Tibial artery (tissue), 4 donors: ENCODE results near the gene TSC1.

Experiments used
- DNase-seq, 2 donors: peaks; one replicate each; pipeline ENCODE4 v3.0.0-alpha.2; 2019
- H3K27ac ChIP-seq, 2 donors: fragments of 200-600 bp; sonication (generic) in 1 of 2; 1 replicate in 1 of 2; 2 replicates in 1 of 2; pipeline ENCODE4 v1.5.1; 2018 to 2019; ENCODE audit warnings: mild to moderate bottlenecking in 1 of 2
- H3K27me3 ChIP-seq, 2 donors: fragments of 200-600 bp; sonication (generic) in 1 of 2; one replicate each; pipeline versions ENCODE4 v1.5.1 to v1.6.0; 2016 to 2019
- H3K36me3 ChIP-seq, 3 donors: fragments of 200-600 bp; sonication (generic) in 2 of 3; one replicate each; pipeline ENCODE4 v1.5.1; 2016 to 2019; ENCODE audit warnings: mild to moderate bottlenecking in 2 of 3
- H3K4me1 ChIP-seq, 4 donors: fragments of 200-600 bp; sonication (generic) in 2 of 4; 1 replicate in 3 of 4; 2 replicates in 1 of 4; pipeline ENCODE4 v1.5.1; 2016 to 2019
- H3K4me3 ChIP-seq, 2 donors: fragments of 200-600 bp; sonication (generic) in 1 of 2; 1 replicate in 1 of 2; 2 replicates in 1 of 2; pipeline ENCODE4 v1.5.1; 2018 to 2019; ENCODE audit warnings: mild to moderate bottlenecking in 2 of 2
- H3K9me3 ChIP-seq, 3 donors: fragments of 200-600 bp; sonication (generic) in 1 of 3; one replicate each; pipeline ENCODE4 v1.5.1; 2016 to 2019
- intact Hi-C: fragments of 100-400 bp; cut with DNase I; formaldehyde crosslinking; loops from one replicate; pipeline ENCODE4 v1.15.0; 2023; ENCODE audit warnings: low total_unique reads
- TF ChIP-seq, protein P1 (sequence below), 2 experiments: fragments of 200-600 bp in 1 of 2; fragments of 450-650 bp in 1 of 2; IDR thresholded peaks; one replicate each; pipeline ENCODE4 v1.5.1; 2017 to 2019; ENCODE audit warnings: antibody characterized with exemption in 2 of 2, mild to moderate bottlenecking in 1 of 2, moderate library complexity in 1 of 2

Gene TSC1

DNA sequence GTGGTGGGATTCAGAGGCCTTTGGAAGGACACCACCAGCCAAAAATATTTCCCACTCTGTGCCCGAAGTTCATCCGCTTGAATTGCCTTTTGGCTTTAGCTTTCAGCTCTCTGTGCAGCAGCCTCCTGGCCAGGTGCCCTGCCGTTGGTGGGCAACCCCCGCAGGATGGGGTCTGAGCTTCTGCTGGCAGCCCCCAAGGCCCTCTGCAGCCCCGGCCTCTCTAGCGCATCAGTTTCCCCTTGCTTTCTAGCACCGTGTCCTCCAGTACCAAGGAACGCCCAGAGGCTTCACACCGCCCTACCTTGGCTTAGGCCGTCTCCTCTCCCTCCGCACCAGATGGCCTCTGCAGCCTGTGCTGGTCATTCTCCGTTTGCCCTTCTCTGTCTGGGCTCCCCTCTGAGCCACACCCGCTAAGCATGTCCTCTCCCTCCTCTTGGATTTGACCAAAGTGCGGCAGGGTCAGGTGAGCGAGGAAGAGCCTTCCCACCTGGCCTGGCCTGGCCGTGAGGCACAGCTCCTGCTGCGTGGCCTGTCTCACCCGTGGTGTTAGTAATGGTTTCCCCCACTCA lies 4.2 kb upstream of the TSC1 start:
- TF ChIP-seq, protein P1, sequence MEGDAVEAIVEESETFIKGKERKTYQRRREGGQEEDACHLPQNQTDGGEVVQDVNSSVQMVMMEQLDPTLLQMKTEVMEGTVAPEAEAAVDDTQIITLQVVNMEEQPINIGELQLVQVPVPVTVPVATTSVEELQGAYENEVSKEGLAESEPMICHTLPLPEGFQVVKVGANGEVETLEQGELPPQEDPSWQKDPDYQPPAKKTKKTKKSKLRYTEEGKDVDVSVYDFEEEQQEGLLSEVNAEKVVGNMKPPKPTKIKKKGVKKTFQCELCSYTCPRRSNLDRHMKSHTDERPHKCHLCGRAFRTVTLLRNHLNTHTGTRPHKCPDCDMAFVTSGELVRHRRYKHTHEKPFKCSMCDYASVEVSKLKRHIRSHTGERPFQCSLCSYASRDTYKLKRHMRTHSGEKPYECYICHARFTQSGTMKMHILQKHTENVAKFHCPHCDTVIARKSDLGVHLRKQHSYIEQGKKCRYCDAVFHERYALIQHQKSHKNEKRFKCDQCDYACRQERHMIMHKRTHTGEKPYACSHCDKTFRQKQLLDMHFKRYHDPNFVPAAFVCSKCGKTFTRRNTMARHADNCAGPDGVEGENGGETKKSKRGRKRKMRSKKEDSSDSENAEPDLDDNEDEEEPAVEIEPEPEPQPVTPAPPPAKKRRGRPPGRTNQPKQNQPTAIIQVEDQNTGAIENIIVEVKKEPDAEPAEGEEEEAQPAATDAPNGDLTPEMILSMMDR (IDR thresholded peaks at IDR 0.05) = no peak
- intact Hi-C loops = loop anchor here (10.0 kb wide), 1 partner anchor 74 kb away; the partner anchor contains the start of genes AK8 and SPACA9
- no peaks in the 10 kb centered on the region for H3K36me3 ChIP-seq
- no peak for DNase-seq
- H3K9me3 ChIP-seq = no peaks in the 10 kb centered on the region
- no peak overlapping the region for H3K4me3 ChIP-seq
- H3K27ac ChIP-seq = no peak overlapping the region
- no peaks in the 10 kb centered on the region for H3K27me3 ChIP-seq
- peaks cover 0 to 12% (median 6%) of the 10 kb centered on the region in 4 donors for H3K4me1 ChIP-seq

DNA sequence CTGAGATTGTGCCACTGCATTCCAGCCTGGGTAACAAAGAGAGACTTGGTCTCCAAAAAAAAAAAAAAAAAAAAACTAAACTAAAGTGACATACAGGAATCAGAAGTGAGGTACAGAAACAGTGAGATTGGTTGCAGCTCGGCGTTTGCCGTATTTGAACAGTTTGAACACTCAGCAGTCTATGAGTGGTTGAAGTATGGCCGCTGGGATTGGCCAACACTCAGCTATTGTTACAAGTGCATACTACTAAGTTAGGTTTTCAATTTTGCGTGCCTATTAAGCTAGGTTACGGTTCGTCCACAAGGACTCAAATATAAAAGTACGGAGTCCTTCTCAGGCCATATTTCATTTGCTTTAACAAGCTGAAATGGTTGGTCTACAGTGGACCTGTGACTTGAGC lies 3.3 kb upstream of the TSC1 start:
- intact Hi-C loops = loop anchor here (10.0 kb wide), 1 partner anchor 73 kb away; the partner anchor contains the start of genes AK8 and SPACA9
- H3K9me3 ChIP-seq = no peaks in the 10 kb centered on the region
- H3K4me3 ChIP-seq = no peak overlapping the region
- TF ChIP-seq, protein P1 (IDR thresholded peaks at IDR 0.05) = no peak
- H3K27me3 ChIP-seq = no peaks in the 10 kb centered on the region
- H3K27ac ChIP-seq = no peak overlapping the region
- no peak for DNase-seq
- H3K4me1 ChIP-seq = peaks cover 0 to 20% (median 14%) of the 10 kb centered on the region in 4 donors
- H3K36me3 ChIP-seq = no peaks in the 10 kb centered on the region

DNA sequence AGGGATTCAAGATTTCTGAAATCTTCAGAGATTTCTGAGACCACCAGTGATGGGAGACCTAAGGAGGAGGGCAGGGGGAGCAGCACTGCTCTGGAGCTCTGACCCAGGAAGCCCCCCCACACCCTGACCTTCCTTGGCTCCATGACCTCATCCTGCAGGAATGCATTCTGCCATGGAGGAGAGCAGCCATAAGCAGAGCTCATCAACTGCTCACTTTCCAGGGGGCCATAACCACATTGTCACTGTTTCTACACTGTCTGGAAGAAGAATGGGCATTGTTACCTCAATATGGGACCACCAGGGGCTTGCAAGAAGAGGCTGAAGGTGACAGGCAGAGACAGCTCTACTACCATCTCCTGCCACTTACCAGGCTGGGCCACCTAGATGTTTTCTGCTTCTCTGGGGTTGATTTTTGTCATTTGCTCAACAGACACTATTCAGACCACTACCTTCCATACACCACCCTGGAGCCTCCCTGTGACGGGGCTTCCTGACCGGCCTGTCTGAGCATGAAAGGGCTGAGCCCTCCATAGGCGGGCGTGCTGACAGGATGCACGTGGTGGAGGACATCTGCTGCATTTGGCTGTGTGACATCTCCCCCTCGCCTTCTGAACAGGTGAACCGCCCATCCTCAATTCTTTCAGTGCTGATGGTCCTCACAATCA lies 2.3 kb upstream of the TSC1 start:
- intact Hi-C loops = loop anchor here (10.0 kb wide), 1 partner anchor 72 kb away; the partner anchor contains the start of genes AK8 and SPACA9
- H3K36me3 ChIP-seq = no peaks in the 10 kb centered on the region
- TF ChIP-seq, protein P1 (IDR thresholded peaks at IDR 0.05) = no peak
- H3K27me3 ChIP-seq = no peaks in the 10 kb centered on the region
- H3K9me3 ChIP-seq = no peaks in the 10 kb centered on the region
- H3K27ac ChIP-seq = no peak overlapping the region
- no peak for DNase-seq
- peaks cover 0 to 22% (median 18%) of the 10 kb centered on the region in 4 donors for H3K4me1 ChIP-seq
- no peak overlapping the region for H3K4me3 ChIP-seq

DNA sequence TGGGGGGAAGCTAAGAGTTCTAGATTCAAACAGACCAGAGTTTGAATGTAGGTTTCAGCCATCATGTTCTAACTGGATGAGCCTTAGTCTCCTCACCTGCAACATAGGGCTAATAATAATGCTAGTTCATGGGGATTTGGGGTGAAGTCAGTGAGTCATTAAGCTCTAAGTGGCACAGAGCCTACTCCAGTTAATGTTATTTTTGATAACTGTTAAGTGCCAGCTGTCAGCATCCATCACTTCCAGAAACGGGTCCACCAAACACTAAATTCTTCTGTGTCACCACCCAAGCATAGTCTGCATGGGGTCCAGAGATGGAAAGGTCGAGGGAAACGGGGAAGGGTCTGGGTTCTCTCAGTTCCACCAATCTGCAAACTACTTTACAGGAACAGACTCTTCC lies 1.8 kb upstream of the TSC1 start:
- H3K9me3 ChIP-seq = no peaks in the 10 kb centered on the region
- no peak overlapping the region for H3K4me3 ChIP-seq
- H3K27me3 ChIP-seq = no peaks in the 10 kb centered on the region
- no peak for DNase-seq
- intact Hi-C loops = loop anchor here (10.0 kb wide), 1 partner anchor 71 kb away; the partner anchor contains the start of genes AK8 and SPACA9
- peaks cover 0 to 22% (median 18%) of the 10 kb centered on the region in 4 donors for H3K4me1 ChIP-seq
- no peaks in the 10 kb centered on the region for H3K36me3 ChIP-seq
- H3K27ac ChIP-seq = no peak overlapping the region
- TF ChIP-seq, protein P1 (IDR thresholded peaks at IDR 0.05) = no peak

DNA sequence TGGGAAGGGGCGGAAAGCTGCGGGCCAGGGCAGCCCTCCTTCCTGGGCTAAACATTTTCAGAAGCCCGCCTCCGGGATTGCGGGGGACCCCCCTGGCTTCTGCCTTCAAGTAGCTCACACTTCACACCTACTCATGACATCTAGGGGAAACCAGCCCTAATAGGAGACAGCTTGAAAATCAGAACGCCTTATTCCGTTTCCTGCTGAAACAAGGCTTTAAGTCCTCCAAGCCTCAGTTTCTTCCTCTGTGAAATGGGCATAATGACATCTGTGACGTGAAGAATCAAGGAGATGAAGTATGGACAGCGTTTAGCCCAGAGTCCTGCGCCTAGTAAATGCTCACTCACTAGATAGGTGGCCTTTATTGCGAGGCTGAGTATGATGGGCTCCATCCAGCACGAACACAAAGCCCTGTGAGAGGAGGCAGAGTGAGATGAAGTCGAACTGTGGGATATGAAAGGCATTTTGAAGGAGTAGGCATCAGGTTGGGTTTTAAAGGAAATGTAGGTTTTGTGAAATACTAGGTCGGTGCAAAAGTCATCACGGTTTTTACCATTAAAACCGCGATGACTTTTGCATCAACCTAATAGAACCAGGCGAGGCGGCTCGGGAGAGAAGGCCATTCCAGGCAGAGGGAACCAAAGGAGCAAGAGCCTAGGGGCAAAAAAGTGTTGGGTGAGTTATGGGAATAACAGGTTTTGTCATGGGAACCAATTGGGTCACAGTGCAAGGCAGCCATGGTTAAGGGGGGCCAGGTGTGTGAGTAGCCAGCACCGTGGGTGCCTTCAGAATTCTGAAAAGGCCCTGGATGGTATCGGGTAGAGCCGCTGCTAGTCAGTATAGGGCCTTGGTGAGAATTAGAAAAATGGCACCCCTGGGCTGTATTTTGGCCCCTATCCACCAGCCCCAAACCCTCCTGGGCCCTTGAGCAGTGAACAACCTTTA lies 1.0 kb upstream of the TSC1 start:
- intact Hi-C loops = loop anchor here (10.0 kb wide), 1 partner anchor 71 kb away; the partner anchor contains the start of genes AK8 and SPACA9
- no peak for DNase-seq

More for the DNA sequence above, 1.0 kb upstream of the TSC1 start:
- H3K27ac ChIP-seq = peak overlapping the region; percentile 94 to 95
- TF ChIP-seq, protein P1 (IDR thresholded peaks at IDR 0.05) = no peak
- no peaks in the 10 kb centered on the region for H3K9me3 ChIP-seq
- no peaks in the 10 kb centered on the region for H3K36me3 ChIP-seq
- no peaks in the 10 kb centered on the region for H3K27me3 ChIP-seq
- peak overlapping the region; percentile 88 to 99 for H3K4me3 ChIP-seq
- H3K4me1 ChIP-seq = peaks cover 0 to 22% (median 18%) of the 10 kb centered on the region in 4 donors
